GM10248 (cell line): ENCODE measurements around the gene XYLT1.

ENCODE experiments used
- CTCF ChIA-PET: fragments of 300-600 bp; sonication (Branson Sonifier 250); formaldehyde crosslinking; extraction: SDS; loops from one replicate; lab custom pipeline; 2021; ENCODE audit warnings: antibody characterized with exemption; lab: Yijun Ruan, JAX
- POLR2A ChIA-PET: fragments of 350-650 bp; sonication (Branson Sonifier 250); formaldehyde crosslinking; extraction: SDS; loops from one replicate; lab custom pipeline; 2020; ENCODE audit warnings: antibody characterized with exemption; lab: Yijun Ruan, JAX
- DNase-seq: peaks from one replicate; pipeline ENCODE4 v3.0.0; 2012; ENCODE audit errors: extremely low spot score
- TF ChIP-seq, protein P1 (sequence below): IDR thresholded peaks from 2 replicates; pipeline ENCODE4 v1.5.1; 2012; ENCODE audit warnings: mild to moderate bottlenecking, low read depth; ENCODE audit errors: extremely low read depth, missing control alignments, control extremely low read depth

XYLT1 gene

DNA sequence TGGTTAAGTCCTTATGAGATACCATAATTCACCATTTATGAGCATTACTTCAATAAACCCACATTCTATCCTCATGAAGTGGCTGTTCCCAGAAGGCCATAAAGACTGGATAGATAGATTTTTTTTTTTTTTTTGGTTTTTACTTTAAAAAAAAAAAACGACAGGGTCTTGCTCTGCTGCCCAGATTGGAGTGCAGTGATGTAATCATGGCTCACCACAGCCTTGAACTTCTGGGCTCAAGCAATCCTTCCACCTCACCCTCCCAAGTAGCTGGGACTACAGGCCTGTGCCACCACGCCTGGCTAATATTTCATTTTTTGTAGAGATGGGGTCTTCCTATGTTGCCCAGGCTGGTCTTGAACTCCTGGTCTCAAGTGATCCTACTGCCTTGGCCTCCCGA lies 102.3 kb downstream of the XYLT1 start:
- no peak for DNase-seq
- TF ChIP-seq, protein P1, sequence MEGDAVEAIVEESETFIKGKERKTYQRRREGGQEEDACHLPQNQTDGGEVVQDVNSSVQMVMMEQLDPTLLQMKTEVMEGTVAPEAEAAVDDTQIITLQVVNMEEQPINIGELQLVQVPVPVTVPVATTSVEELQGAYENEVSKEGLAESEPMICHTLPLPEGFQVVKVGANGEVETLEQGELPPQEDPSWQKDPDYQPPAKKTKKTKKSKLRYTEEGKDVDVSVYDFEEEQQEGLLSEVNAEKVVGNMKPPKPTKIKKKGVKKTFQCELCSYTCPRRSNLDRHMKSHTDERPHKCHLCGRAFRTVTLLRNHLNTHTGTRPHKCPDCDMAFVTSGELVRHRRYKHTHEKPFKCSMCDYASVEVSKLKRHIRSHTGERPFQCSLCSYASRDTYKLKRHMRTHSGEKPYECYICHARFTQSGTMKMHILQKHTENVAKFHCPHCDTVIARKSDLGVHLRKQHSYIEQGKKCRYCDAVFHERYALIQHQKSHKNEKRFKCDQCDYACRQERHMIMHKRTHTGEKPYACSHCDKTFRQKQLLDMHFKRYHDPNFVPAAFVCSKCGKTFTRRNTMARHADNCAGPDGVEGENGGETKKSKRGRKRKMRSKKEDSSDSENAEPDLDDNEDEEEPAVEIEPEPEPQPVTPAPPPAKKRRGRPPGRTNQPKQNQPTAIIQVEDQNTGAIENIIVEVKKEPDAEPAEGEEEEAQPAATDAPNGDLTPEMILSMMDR = no peak
- POLR2A ChIA-PET = no interaction called here
- CTCF ChIA-PET = interaction anchor here (1.0 to 5.0 kb wide), 2 partner anchors 10 to 21 kb away, joined by 3 to 28 read pairs; no protein-coding TSS in a partner anchor

DNA sequence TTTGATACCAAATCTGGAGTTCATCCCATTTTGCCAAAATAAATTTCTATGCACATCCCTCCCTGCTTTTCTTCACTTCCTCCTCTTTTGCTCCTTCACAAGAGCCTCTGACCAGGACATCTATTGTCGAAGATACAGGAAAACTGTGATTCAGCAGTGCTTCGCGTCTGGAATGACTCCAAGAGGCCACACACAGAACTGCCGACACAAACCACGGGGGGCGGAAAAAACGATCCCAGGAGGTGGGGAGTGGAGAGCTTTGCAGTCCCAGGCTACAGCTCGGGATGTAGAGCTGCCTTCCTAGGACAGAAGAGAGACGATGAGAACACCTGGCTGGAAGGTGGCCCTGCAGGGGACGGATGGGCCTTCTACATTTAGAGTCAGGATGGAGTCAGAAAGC lies 102.8 kb downstream of the XYLT1 start:
- TF ChIP-seq, protein P1 = no peak
- POLR2A ChIA-PET = no interaction called here
- CTCF ChIA-PET = interaction anchor here (1.0 to 5.0 kb wide), 2 partner anchors 9 to 21 kb away, joined by 3 to 28 read pairs; no protein-coding TSS in a partner anchor
- no peak for DNase-seq

DNA sequence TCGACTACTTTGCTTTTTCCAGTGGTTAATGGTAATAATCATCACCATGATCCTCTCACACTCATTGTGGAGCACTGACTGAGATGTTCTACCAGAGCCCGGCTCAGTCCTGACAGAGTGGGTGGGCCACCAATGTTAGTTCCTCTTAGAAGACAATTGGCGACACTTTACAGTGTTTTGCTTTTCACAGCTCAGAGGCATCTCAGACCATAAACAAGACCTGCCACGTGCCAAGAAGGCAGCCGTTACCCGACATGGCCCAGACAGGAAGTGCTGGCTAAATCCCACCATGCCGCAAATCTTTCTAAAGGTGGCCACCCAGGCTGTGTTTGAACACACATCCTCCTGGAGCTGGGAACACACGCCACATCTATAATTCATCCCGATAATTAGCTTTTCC lies 103.7 kb downstream of the XYLT1 start:
- peak; percentile 43 for DNase-seq
- CTCF ChIA-PET = interaction anchor here (1.6 to 2.1 kb wide), 4 partner anchors 11 to 20 kb away, joined by 4 to 9 read pairs (median 5); no protein-coding TSS in a partner anchor
- TF ChIP-seq, protein P1 = no peak
- POLR2A ChIA-PET = interaction anchor here (0.8 kb wide), 1 partner anchor 10 kb away, joined by 3 read pairs; no protein-coding TSS in a partner anchor

DNA sequence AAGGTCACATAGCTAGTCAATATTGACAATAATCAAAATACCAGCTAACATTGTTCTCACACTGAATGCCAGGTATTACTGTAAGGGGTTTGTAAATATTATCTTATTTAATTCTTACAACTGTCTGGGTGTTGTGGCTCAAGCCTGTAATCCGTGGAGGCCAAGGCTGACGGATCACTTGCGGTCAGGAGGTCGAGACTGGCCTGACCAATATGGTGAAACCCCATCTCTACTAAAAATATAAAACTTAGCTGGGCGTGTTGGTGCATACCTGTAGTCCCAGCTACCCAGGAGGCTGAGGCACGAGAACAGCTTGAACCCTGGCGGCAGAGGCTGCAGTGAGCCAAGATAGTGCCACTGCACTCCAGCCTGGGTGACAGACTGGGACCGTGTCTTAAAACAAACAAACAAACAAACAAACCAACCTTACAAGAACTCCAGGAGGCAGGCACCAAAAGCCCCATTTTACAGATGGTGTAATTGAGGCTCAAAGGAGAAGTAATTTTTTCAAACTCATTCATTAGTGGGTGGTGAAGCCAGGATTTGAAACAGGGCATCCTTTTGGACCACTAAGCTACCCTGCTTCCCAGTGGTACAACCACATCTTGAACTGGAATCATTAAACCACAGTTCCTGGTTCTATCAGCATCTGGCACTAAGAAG lies 104.3 kb downstream of the XYLT1 start:
- TF ChIP-seq, protein P1 = no peak
- POLR2A ChIA-PET = interaction anchor here (0.8 kb wide), 1 partner anchor 11 kb away, joined by 3 read pairs; no protein-coding TSS in a partner anchor
- CTCF ChIA-PET = interaction anchor here (0.7 to 3.3 kb wide), 8 partner anchors 9 to 65 kb away, joined by 3 to 19 read pairs (median 4); no protein-coding TSS in a partner anchor
- no peak for DNase-seq

- TF ChIP-seq, protein P1 = no peak
- ChIA-PET CTCF (interaction anchor here (0.7 to 3.3 kb wide), 9 partner anchors 9 to 107 kb away, joined by 3 to 19 read pairs (median 4); no protein-coding TSS in a partner anchor), POLR2A (interaction anchor here (0.6 kb wide), 2 partner anchors 51 to 1419 kb away, joined by 3 to 4 read pairs; no protein-coding TSS in a partner anchor)
- no peak for DNase-seq
Observed at GRCh38 chr16:17365591-17366298, 105.0 kb downstream of the XYLT1 start.

GRCh38 chr16:17365211-17365541 lies 105.6 kb downstream of the XYLT1 start:
- CTCF ChIA-PET = interaction anchor here (1.3 to 3.3 kb wide), 5 partner anchors 11 to 106 kb away, joined by 3 to 19 read pairs (median 6); no protein-coding TSS in a partner anchor
- POLR2A ChIA-PET = interaction anchor here (0.6 kb wide), 1 partner anchor 1419 kb away, joined by 3 read pairs; no protein-coding TSS in a partner anchor
- DNase-seq = no peak
- TF ChIP-seq, protein P1 = no peak
